T-cell (primary cell): ENCODE measurements around the gene ERBIN. TPM values are rescaled to one million over a fixed set of nuclear protein-coding genes. Genes with fewer than 3 reads are reported as not detected.

Experiments used
- ATAC-seq, 4 experiments: fragments of 200-7000 bp in 3 of 4; fragments of 150-1000 bp in 1 of 4; cut with Tn5 transposase; replicated peaks in 1 of 4; 1 replicate in 3 of 4; 2 replicates in 1 of 4; pipeline ENCODE4 v1.10.0; 2021; ENCODE audit warnings: moderate library complexity in 3 of 4, mild to moderate bottlenecking in 2 of 4, moderate number of reproducible peaks in 1 of 4
- CTCF ChIA-PET, 2 donors: fragments of 300-600 bp; sonication (Branson Sonifier 250); formaldehyde crosslinking; loops; one replicate each; lab custom pipeline; 2022; ENCODE audit warnings: antibody characterized with exemption in 2 of 2; lab: Charles Lee
- POLR2A ChIA-PET, 2 donors: fragments of 300-600 bp; sonication (Branson Sonifier 250); formaldehyde crosslinking; loops; one replicate each; lab custom pipeline; 2022; ENCODE audit warnings: antibody characterized with exemption in 2 of 2; lab: Charles Lee
- DNase-seq, 35 experiments: peaks; one replicate each; pipeline versions ENCODE4 v3.0.0 to v3.0.0-alpha.2; 2013 to 2023
- H3K27ac ChIP-seq: one replicate; pipeline ENCODE4 v1.5.1; 2013; ENCODE audit warnings: low read length
- H3K27me3 ChIP-seq, 2 experiments: replicated peaks in 1 of 2; 1 replicate in 1 of 2; 2 replicates in 1 of 2; pipeline versions ENCODE4 v1.6.1 to v1.7.0; 2013; ENCODE audit warnings: low read length in 1 of 2, mixed read lengths in 1 of 2; ENCODE audit not compliant: control insufficient read depth in 2 of 2, insufficient read depth in 2 of 2; ENCODE audit errors: extremely low read depth in 1 of 2
- H3K36me3 ChIP-seq, 2 donors: 1 replicate in 1 of 2; 2 replicates in 1 of 2; pipeline versions ENCODE4 v1.6.1 to v1.7.0; 2013; ENCODE audit warnings: low read length in 1 of 2; ENCODE audit not compliant: control insufficient read depth in 2 of 2, insufficient read depth in 1 of 2; ENCODE audit errors: extremely low read depth in 1 of 2
- H3K4me1 ChIP-seq, 2 experiments: 1 replicate in 1 of 2; 2 replicates in 1 of 2; pipeline versions ENCODE4 v1.6.1 to v1.7.0; 2013; ENCODE audit warnings: low read length in 2 of 2, mixed read lengths in 1 of 2; ENCODE audit not compliant: insufficient read depth in 2 of 2, control insufficient read depth in 1 of 2; ENCODE audit errors: extremely low read depth in 1 of 2
- H3K4me3 ChIP-seq, 2 donors: 1 replicate in 1 of 2; 2 replicates in 1 of 2; pipeline versions ENCODE4 v1.5.1 to v1.7.0; 2013; ENCODE audit warnings: mild to moderate bottlenecking in 2 of 2, low read length in 1 of 2, moderate library complexity in 1 of 2; ENCODE audit not compliant: control insufficient read depth in 1 of 2; ENCODE audit errors: extremely low read depth in 1 of 2
- H3K9me3 ChIP-seq: 2 replicates; pipeline ENCODE4 v1.7.0; 2013
- H3K27ac Mint-ChIP-seq, 2 donors: one replicate each; pipeline ENCODE4 v1.8.0; 2020 to 2021; ENCODE audit warnings: mild to moderate bottlenecking in 2 of 2, mixed read lengths in 2 of 2
- H3K27me3 Mint-ChIP-seq, 2 donors: one replicate each; pipeline ENCODE4 v1.8.0; 2021 to 2022; ENCODE audit warnings: mixed read lengths in 2 of 2
- H3K36me3 Mint-ChIP-seq: one replicate; pipeline ENCODE4 v1.8.0; 2021; ENCODE audit warnings: mixed read lengths
- H3K4me1 Mint-ChIP-seq, 3 donors: one replicate each; pipeline ENCODE4 v1.8.0; 2020 to 2022; ENCODE audit warnings: mixed read lengths in 3 of 3, mild to moderate bottlenecking in 1 of 3
- H3K4me3 Mint-ChIP-seq, 3 donors: one replicate each; pipeline ENCODE4 v1.8.0; 2020 to 2022; ENCODE audit warnings: mild to moderate bottlenecking in 3 of 3, mixed read lengths in 3 of 3, moderate library complexity in 3 of 3
- H3K9me3 Mint-ChIP-seq, 3 donors: one replicate each; pipeline ENCODE4 v1.8.0; 2020 to 2022; ENCODE audit warnings: mixed read lengths in 3 of 3
- WGBS: methylation state at CpG from one replicate; pipeline ENCODE4 v1.1.5; 2013; ENCODE audit warnings: missing lambda C conversion rate; ENCODE audit not compliant: insufficient coverage; 5-methylcytosine and 5-hydroxymethylcytosine counted together
- total RNA-seq, 35 experiments: library from RNA in 6 of 35; stranded (reverse) in 6 of 35; fragments of 120-200 nt in 1 of 35; gene quantifications; one replicate each; pipeline versions ENCODE4 v1.2.1 to v1.2.4 and lab custom pipeline; 2013 to 2026

The ERBIN gene
- total RNA-seq, 5 donors from 2014 or later (not counting 1 experiment from before 2014, with no cell fraction given): 105 to 125 (median 112) TPM

GRCh38 chr5:65994117-65994786 lies 67.9 kb downstream of the ERBIN start:
- DNase-seq (no peak), ATAC-seq (no peak)
- ChIA-PET POLR2A (interaction anchor here in 1 of 2 donors (0.5 kb wide), 1 partner anchor 349 kb away, joined by 4 read pairs; no protein-coding TSS in a partner anchor), CTCF (no interaction called here)
- Mint-ChIP-seq H3K9me3 (no peaks in the 10 kb centered on the region), H3K4me1 (peaks cover 33 to 39% (median 37%) of the 10 kb centered on the region in 3 donors), H3K4me3 (no peak overlapping the region), H3K36me3 (peaks cover 36% of the 10 kb centered on the region), H3K27ac (peak overlapping the region; percentile 24 to 48), H3K27me3 (no peaks in the 10 kb centered on the region)
- Histone ChIP-seq H3K27me3 (no peaks in the 10 kb centered on the region), H3K4me3 (no peak overlapping the region), H3K4me1 (no peaks in the 10 kb centered on the region), H3K27ac (no peak overlapping the region), H3K36me3 (peaks cover 9 to 36% of the 10 kb centered on the region in 2 donors), H3K9me3 (no peaks in the 10 kb centered on the region)
- no CpG with 5 or more reads among the region's 1 CpG for WGBS

GRCh38 chr5:65999061-65999723 lies 72.8 kb downstream of the ERBIN start:
- Mint-ChIP-seq H3K4me1 (peaks cover 51 to 64% (median 61%) of the 10 kb centered on the region in 3 donors), H3K27ac (peak overlapping the region in 1 of 2 donors; percentile 23), H3K27me3 (no peaks in the 10 kb centered on the region), H3K36me3 (peaks cover 53% of the 10 kb centered on the region), H3K4me3 (peak overlapping the region in 1 of 3 donors; percentile 6), H3K9me3 (no peaks in the 10 kb centered on the region)
- WGBS: 100% methylated on average over 6 of the region's 9 CpGs
- H3K9me3 ChIP-seq: no peaks in the 10 kb centered on the region
- ATAC-seq (no peak), DNase-seq (no peak)
- H3K4me3 ChIP-seq: no peak overlapping the region
- no peak overlapping the region for H3K27ac ChIP-seq
- peaks cover 0 to 7% of the 10 kb centered on the region in 2 experiments for H3K4me1 ChIP-seq
- ChIA-PET POLR2A (interaction anchor here in 1 of 2 donors (0.6 kb wide), 1 partner anchor 25 kb away, joined by 3 read pairs; no protein-coding TSS in a partner anchor), CTCF (interaction anchor here in 1 of 2 donors (0.6 kb wide), 1 partner anchor 115 kb away, joined by 3 read pairs; no protein-coding TSS in a partner anchor)
- no peaks in the 10 kb centered on the region for H3K27me3 ChIP-seq
- peaks cover 15 to 39% of the 10 kb centered on the region in 2 donors for H3K36me3 ChIP-seq

GRCh38 chr5:66001952-66002351 lies 75.6 kb downstream of the ERBIN start:
- peaks cover 52% of the 10 kb centered on the region for H3K36me3 Mint-ChIP-seq
- no peak overlapping the region for H3K27ac ChIP-seq
- H3K4me1 ChIP-seq: peaks cover 0 to 7% of the 10 kb centered on the region in 2 experiments
- H3K9me3 Mint-ChIP-seq: peaks cover 0 to 9% (median 0%) of the 10 kb centered on the region in 3 donors
- H3K4me3 ChIP-seq: no peak overlapping the region
- no peaks in the 10 kb centered on the region for H3K27me3 ChIP-seq
- no peaks in the 10 kb centered on the region for H3K9me3 ChIP-seq
- ChIA-PET CTCF (no interaction called here), POLR2A (no interaction called here)
- H3K27me3 Mint-ChIP-seq: no peaks in the 10 kb centered on the region
- no peak for ATAC-seq
- H3K36me3 ChIP-seq: peaks cover 15 to 30% of the 10 kb centered on the region in 2 donors
- peak overlapping the region in 1 of 3 donors; percentile 19 for H3K4me3 Mint-ChIP-seq
- no peak for DNase-seq
- H3K4me1 Mint-ChIP-seq: peaks cover 54 to 67% (median 65%) of the 10 kb centered on the region in 3 donors
- peak overlapping the region; percentile 19 to 20 for H3K27ac Mint-ChIP-seq
- WGBS: no CpG with 5 or more reads among the region's 4 CpGs

GRCh38 chr5:66002415-66002814 lies 76.0 kb downstream of the ERBIN start:
- peaks cover 51% of the 10 kb centered on the region for H3K36me3 Mint-ChIP-seq
- ATAC-seq: no peak

GRCh38 chr5:66004216-66004615 lies 77.8 kb downstream of the ERBIN start:
- no peak overlapping the region for H3K4me3 Mint-ChIP-seq
- CTCF ChIA-PET: no interaction called here

More at GRCh38 chr5:66002415-66002814, 76.0 kb downstream of the ERBIN start:
- WGBS: no CpG with 5 or more reads among the region's 2 CpGs
- no peak for DNase-seq
- H3K9me3 Mint-ChIP-seq: peaks cover 0 to 9% (median 0%) of the 10 kb centered on the region in 3 donors
- no peaks in the 10 kb centered on the region for H3K27me3 Mint-ChIP-seq
- Histone ChIP-seq H3K27ac (no peak overlapping the region), H3K4me3 (no peak overlapping the region), H3K9me3 (no peaks in the 10 kb centered on the region), H3K27me3 (no peaks in the 10 kb centered on the region), H3K36me3 (peaks cover 15 to 29% of the 10 kb centered on the region in 2 donors), H3K4me1 (peaks cover 0 to 7% of the 10 kb centered on the region in 2 experiments)
- peaks cover 55 to 67% (median 63%) of the 10 kb centered on the region in 3 donors for H3K4me1 Mint-ChIP-seq
- H3K4me3 Mint-ChIP-seq: peak overlapping the region in 1 of 3 donors; percentile 19
- ChIA-PET POLR2A (interaction anchor here (0.5 kb wide), 2 partner anchors 116 to 437 kb away, joined by 3 to 8 read pairs; no protein-coding TSS in a partner anchor), CTCF (no interaction called here)
- H3K27ac Mint-ChIP-seq: peak overlapping the region; percentile 19 to 20

GRCh38 chr5:66009277-66009676 lies 82.9 kb downstream of the ERBIN start:
- Mint-ChIP-seq H3K4me1 (peaks cover 68 to 71% (median 68%) of the 10 kb centered on the region in 3 donors), H3K27me3 (no peaks in the 10 kb centered on the region), H3K27ac (peak overlapping the region; percentile 47 to 60), H3K4me3 (no peak overlapping the region), H3K36me3 (peaks cover 34% of the 10 kb centered on the region), H3K9me3 (peaks cover 0 to 9% (median 0%) of the 10 kb centered on the region in 3 donors)
- ATAC-seq (no peak), DNase-seq (no peak)
- Histone ChIP-seq H3K27ac (no peak overlapping the region), H3K27me3 (no peaks in the 10 kb centered on the region), H3K9me3 (no peaks in the 10 kb centered on the region), H3K4me3 (no peak overlapping the region), H3K36me3 (peaks cover 8 to 13% of the 10 kb centered on the region in 2 donors), H3K4me1 (peaks cover 2 to 6% of the 10 kb centered on the region in 2 experiments)
- CTCF ChIA-PET: no interaction called here
- no CpG with 5 or more reads among the region's 2 CpGs for WGBS
- POLR2A ChIA-PET: no interaction called here

More at GRCh38 chr5:66004216-66004615, 77.8 kb downstream of the ERBIN start:
- no peak overlapping the region for H3K27ac Mint-ChIP-seq
- 99% methylated on average over 12 of the region's 14 CpGs for WGBS
- no peaks in the 10 kb centered on the region for H3K9me3 ChIP-seq
- peaks cover 14 to 18% of the 10 kb centered on the region in 2 donors for H3K36me3 ChIP-seq
- H3K9me3 Mint-ChIP-seq: peaks cover 0 to 9% (median 0%) of the 10 kb centered on the region in 3 donors
- ATAC-seq: no peak
- no peak for DNase-seq
- no peak overlapping the region for H3K4me3 ChIP-seq
- H3K4me1 ChIP-seq: peaks cover 2 to 7% of the 10 kb centered on the region in 2 experiments
- H3K36me3 Mint-ChIP-seq: peaks cover 48% of the 10 kb centered on the region
- POLR2A ChIA-PET: interaction anchor here in 1 of 2 donors (0.7 kb wide), 1 partner anchor 43 kb away, joined by 8 read pairs; no protein-coding TSS in a partner anchor
- H3K27me3 Mint-ChIP-seq: no peaks in the 10 kb centered on the region
- H3K27ac ChIP-seq: no peak overlapping the region
- H3K27me3 ChIP-seq: no peaks in the 10 kb centered on the region
- peaks cover 62 to 74% (median 72%) of the 10 kb centered on the region in 3 donors for H3K4me1 Mint-ChIP-seq
